T-helper 9 cell (primary cell): ENCODE data around the gene TMED9.
"Not testable (repeated sequence)": the region's sequence is repeated elsewhere in the genome, so short reads cannot be mapped to it uniquely, and the experiment has no call there.

Source experiments
- DNase-seq: peaks from one replicate; pipeline ENCODE4 v3.0.0-alpha.2; 2020
- total RNA-seq, 2 donors: gene quantifications; one replicate each; lab custom pipeline; 2026; lab: John Stamatoyannopoulos, UW

The TMED9 gene
- 44.4 to 82.0 reads per million in 2 donors for total RNA-seq

GRCh38 chr5:177592010-177592834, at the start of gene TMED9:
Gene TMED9 (plus strand): TSS chr5:177592203. CDS start chr5:177592215, 12 bp downstream.
- DNase-seq = peak; percentile 80

GRCh38 chr5:177542816-177543465, 49.1 kb upstream of the TMED9 start:
- DNase-seq = no peak

GRCh38 chr5:177545487-177546257, 46.3 kb upstream of the TMED9 start:
- no peak for DNase-seq

- no peak for DNase-seq
These were observed 45.7 kb upstream of the TMED9 start for GRCh38 chr5:177546258-177546741.

GRCh38 chr5:177547736-177548135, 44.3 kb upstream of the TMED9 start:
- DNase-seq = no peak

- DNase-seq = no peak
These were observed 43.5 kb upstream of the TMED9 start for GRCh38 chr5:177548495-177548894.

GRCh38 chr5:177550122-177550521, 41.9 kb upstream of the TMED9 start:
- DNase-seq = no peak

GRCh38 chr5:177552839-177553455, 39.1 kb upstream of the TMED9 start:
- no peak for DNase-seq

GRCh38 chr5:177553671-177554429, 38.2 kb upstream of the TMED9 start:
- peak; percentile 35 for DNase-seq

- peak; percentile 93 for DNase-seq
These were observed 37.4 kb upstream of the TMED9 start, which contains the start of gene FAM193B for GRCh38 chr5:177554474-177555111. Gene FAM193B (minus strand): TSS chr5:177554563. CDS start chr5:177554458, 105 bp downstream.

- no peak for DNase-seq
These were observed 36.8 kb upstream of the TMED9 start for GRCh38 chr5:177555228-177555627.

GRCh38 chr5:177555665-177556064, 36.3 kb upstream of the TMED9 start:
- DNase-seq = no peak

GRCh38 chr5:177557041-177557647, 34.9 kb upstream of the TMED9 start:
- no peak for DNase-seq

- DNase-seq = no peak
These were observed 34.2 kb upstream of the TMED9 start for GRCh38 chr5:177557796-177558195.

- not testable (repeated sequence) for DNase-seq
These were observed 32.5 kb upstream of the TMED9 start for GRCh38 chr5:177559446-177559941.

- no peak for DNase-seq
These were observed 27.0 kb upstream of the TMED9 start for GRCh38 chr5:177565046-177565445.

- no peak for DNase-seq
These were observed 23.7 kb upstream of the TMED9 start for GRCh38 chr5:177568326-177568725.

- no peak for DNase-seq
These were observed 22.1 kb upstream of the TMED9 start for GRCh38 chr5:177569894-177570293.

GRCh38 chr5:177575488-177575887, 16.5 kb upstream of the TMED9 start:
- DNase-seq = no peak

GRCh38 chr5:177576169-177576568, 15.8 kb upstream of the TMED9 start:
- DNase-seq = no peak

GRCh38 chr5:177578316-177578715, 13.7 kb upstream of the TMED9 start:
- DNase-seq = no peak
